Left lobe of liver (tissue), 2 donors: ENCODE data around the gene NPDC1. TPM values are rescaled to one million over a fixed set of nuclear protein-coding genes. Genes with fewer than 3 reads are reported as not detected.

ENCODE experiments used
- ATAC-seq: fragments of 200-7000 bp; cut with Tn5 transposase; one replicate; pipeline ENCODE4 v1.9.1; 2020; ENCODE audit warnings: mild to moderate bottlenecking, moderate library complexity
- DNase-seq: peaks from one replicate; pipeline ENCODE4 v3.0.0-alpha.2; 2020; ENCODE audit warnings: low spot score
- total RNA-seq: library from RNA; stranded (reverse); gene quantifications from one replicate; pipeline ENCODE4 v1.2.1, GENCODE V29; 2021
- donor health status: DM: no; HTN: no; CAD: no; lungs with moderate emphysema.
- donor health status: DM: no; HTN: yes; CAD: no.

NPDC1 gene
- total RNA-seq, 1 donor from 2014 or later: 16.6 TPM

DNA sequence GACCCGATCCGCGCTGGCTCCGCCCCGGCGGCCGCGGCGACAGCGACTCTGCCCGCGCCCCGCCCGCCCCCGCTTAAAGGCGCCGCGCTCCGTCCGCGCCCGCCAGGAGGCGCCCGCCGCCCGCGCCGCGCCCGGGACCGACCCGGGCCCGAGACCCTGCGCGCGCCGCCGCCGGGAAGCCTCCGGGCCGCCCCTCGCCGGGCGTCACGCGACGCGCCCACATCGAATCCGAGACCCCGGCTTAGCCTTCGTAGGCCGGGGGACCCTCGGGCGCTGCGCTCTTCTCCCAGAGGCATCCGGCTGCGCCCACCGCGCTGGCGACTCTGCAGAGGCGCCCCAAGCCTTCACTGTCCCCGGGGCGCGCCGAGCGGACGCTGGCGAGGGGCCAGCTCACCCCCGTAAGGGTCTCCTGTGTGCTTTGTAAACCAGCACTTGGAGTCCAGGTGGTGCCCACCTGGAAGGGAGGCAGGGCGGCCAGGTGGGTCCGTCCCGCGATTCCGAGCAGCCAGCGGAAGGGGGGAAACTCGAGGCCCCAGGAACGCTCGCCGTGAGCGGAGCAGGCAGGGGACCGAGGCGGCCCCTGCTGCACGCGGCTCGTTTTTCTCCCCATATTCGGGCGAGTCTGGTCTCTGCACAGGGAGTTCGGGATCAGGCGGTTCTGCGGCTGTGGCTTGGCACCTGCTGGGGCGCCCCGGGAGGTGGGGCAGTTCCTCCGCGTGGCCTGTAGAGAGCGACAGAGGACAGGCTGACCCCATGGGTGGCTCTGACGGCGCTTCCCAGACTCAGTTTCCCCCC lies 17.5 kb downstream of the NPDC1 start:
- ATAC-seq: peak; percentile 56
- peak; percentile 76 for DNase-seq

- DNase-seq: no peak
- ATAC-seq: peak; percentile 10
These were observed 18.4 kb downstream of the NPDC1 start, which contains the start of gene ABCA2 for GRCh38 chr9:137027369-137028262. TSS of gene ABCA2 (minus strand) at chr9:137028237. CDS start at chr9:137028140, 97 bp downstream.

DNA sequence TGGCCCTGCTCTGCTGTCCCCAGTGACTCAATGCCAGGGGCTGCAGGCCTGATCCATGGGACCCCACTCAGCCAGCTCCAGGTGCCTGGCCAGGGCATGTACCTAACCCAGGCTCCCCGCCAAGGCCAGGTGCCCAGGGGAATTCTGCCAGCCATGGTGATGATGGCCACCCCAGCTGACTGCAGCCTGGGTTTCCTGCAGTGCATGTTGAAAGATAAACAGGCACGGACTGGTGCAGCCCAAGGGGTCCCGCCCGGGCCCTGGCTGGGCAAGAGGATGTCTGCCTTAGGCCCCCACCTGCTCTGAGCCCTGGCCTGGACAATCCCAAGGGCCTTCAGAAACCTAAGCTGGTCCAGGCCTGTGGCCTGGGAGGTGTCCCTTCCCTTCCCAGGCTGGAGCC lies 19.1 kb downstream of the NPDC1 start:
- DNase-seq (peak; percentile 89), ATAC-seq (peak; percentile 21)

- DNase-seq (no peak), ATAC-seq (no peak)
These were observed 19.6 kb downstream of the NPDC1 start for GRCh38 chr9:137026384-137026783.

GRCh38 chr9:137025517-137025966 lies 20.4 kb downstream of the NPDC1 start:
- peak; percentile 47 for ATAC-seq
- DNase-seq: peak; percentile 95

DNA sequence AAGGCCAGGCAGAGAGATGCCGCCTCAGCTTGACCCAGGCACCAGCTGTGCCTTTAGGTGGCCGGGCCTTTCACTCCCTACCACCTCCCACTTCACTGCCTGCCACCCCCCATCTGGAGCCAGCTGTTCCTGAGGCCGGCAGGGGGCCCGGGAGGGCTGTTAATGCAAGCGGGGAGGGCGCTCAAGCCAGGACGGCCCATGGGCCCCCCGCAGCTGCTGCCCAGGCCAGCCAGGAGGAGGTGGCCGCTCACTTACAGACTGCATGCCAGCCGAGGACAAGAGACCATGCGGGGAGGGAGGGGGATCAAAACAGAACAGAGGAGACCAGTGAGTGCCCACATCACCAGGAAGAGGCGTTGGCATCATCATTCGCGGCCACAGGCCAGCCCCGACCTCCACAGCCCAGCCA lies 22.4 kb downstream of the NPDC1 start:
- DNase-seq (no peak), ATAC-seq (no peak)

- DNase-seq (peak; percentile 85), ATAC-seq (peak; percentile 54)
These were observed 22.8 kb downstream of the NPDC1 start for GRCh38 chr9:137023157-137023556.

DNA sequence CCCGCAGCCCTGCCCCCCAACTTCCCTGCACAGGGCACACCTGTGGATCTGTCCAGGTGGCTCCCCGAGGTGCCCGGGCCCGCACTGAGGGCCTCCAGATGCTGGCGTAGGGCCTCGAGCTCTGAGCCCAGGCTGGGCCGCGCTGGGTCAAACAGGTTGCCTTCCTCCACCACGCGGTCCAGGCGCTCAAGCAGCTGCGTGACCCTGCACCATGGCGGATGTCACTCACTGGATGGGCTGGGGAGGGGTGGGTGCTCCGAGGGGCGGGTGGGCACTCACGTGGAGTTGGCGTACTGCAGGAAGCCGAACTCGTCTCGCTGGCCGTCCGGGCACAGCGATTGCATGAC lies 23.3 kb downstream of the NPDC1 start:
- peak; percentile 0 for ATAC-seq
- no peak for DNase-seq

DNA sequence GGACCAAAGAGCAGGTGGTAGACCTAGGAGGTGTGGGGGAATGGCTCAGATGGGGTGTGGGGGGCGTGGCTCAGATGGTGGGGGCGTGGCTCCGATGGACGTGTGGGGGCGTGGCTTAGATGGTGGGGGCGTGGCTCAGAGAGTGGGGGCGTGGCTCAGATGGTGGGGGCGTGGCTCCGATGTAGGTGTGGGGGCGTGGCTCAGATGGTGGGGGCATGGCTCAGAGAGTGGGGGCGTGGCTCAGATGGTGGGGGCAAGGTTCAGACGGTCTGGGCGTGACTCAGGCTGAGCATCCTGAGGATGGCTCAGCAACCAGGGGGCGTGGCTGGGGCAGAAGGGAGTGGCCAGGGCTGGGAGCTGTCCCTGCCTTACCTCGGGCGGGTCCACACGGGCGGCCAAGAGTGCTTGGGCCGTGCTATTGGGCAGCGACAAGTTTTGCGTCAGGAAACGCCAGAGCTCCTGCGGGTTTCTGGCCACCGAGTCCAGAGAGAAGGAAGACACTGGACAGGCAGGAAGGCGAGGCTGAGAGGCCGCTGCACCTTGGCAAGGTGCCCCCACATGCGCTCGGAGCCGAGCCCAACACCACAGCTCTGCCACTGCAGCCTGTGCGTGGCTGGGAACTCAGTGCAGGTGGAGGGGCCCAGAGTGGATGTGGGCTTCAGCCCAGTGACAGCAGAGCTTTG lies 23.9 kb downstream of the NPDC1 start:
- ATAC-seq: peak; percentile 71
- peak; percentile 96 for DNase-seq

DNA sequence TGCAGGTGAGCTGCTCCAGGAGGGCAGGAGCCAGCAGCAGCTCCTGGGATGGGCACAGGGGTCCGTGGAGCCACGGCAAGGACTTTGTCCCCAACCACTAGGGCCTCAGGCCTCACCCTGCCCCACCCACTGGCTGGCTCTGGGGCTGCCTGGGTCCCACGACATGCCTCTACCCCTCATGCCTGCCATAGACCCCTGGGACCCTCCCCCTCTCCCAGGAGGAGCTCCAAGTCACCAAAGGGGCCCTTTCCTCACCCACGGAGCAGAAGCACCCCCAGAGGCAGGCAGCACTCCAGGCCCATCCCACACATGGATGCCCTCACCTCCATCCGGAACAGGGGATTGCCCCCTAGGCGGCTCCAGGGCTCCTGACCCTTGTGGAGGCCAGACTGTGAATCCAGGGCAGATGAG lies 24.4 kb downstream of the NPDC1 start:
- DNase-seq (no peak), ATAC-seq (no peak)

DNA sequence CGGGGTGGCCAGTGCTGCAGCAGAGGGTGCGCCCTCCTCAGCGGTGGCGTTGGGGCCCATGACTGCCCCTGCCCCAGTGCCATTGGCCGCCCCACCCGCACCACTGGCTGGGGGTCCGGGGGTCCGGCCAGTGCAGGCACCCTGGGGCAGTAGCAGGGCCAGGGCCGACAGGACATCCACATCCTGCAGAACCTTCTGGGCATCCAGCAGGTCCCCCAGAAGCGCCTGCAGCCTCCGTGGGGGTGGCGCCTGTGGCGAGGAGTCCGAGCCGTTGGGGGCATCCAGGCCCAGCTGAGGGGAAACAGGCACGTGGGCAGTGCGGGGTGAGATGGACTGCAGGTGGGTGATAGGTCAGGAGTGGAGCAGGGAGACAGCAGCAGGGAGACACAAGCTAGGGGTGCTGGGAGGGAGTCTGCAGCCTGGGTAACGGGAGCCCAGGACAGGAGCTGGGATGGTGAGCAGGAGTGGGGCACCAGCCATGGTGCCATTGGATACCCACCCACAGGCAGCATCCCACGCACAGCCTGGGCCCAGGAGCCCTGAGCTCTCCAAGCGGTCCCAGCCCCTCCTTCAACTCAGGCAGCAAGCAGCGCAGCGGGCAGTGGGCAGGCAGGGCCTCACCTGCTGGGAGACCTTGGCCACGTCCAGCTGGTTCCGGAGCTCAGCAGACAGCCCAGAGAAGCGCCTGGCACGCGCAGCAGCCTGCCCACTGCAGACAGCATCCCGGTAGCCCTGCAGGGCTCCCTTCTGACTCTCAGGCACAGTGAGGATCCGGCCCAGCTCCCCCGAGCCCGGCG lies 25.0 kb downstream of the NPDC1 start:
- DNase-seq: no peak
- ATAC-seq: no peak

DNA sequence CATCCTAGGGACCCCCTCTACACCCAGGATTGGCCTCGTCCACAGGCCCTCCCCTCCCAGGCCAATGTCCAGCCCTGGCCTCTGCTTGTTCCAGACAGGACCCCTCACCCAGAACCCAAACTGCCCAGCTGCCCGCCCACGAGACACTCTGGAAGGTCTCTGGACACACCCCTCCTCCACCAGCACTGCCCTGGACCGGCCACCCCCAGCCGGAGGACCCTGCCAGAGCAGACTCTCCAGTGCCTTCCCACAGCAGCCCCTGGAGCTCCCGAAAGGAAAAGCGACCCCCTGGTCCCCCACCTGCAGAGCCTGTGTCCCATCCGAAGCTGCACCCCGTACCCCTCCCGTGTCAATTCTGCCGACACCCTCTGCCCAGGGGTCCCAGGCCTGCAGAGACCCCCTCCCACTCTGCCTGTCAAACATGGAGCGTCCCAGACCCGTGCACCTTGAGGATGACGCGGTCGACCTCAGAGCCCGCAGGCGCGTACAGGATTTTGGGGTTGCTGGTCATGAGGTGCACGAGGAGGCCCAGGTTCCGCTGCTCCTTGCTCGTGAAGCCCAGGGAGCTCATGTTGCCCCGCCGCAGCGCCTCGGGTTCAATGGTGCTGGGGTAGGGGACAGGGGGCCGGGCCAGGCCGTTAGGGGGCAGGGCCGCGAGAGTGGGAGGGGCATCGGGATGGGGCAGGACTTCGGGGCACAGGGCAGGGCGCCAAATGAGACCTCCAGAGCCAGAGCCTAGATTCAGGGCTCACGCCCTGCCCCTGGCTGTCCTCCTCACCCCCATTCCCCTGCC lies 25.9 kb downstream of the NPDC1 start:
- DNase-seq (no peak), ATAC-seq (no peak)

DNA sequence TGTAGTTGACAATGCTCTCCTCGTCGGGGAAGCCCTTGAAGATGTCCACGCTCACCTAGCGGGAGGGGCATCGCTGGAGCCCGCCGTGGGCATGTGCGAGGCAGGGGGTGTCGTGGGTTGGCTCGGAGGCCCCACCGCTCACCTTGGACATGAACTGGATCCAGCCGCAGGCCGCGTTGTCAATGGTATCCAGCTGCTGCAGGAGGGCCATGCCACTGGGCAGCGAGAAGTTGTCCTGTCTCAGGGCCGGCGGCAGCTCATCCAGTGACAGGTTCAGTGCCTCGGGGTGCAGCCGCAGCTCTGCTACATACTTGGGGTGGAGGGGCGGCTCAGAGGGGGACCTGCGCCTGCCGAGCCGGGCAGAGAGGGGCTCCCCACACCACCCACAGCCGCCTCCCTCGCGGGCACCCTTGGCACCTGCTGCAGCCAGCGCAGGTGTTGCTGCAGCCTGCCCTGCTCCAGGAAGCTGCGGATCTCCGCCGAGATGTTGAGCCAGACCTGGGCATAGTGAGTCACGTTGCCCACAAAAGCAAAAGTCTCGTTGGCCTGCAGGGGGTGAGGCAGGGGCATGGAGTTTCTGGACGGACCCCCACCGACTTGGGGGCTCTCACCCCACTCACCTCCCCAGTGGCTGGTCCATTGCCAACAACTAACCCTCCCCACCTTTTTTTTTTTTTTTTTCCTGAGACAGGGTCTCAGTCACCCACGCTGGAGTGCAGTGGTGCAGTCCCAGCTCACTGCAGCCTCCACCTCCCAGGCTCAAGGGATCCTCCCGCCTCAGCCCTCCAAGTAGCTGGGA lies 27.0 kb downstream of the NPDC1 start:
- ATAC-seq (no peak), DNase-seq (no peak)

GRCh38 chr9:137017791-137018497 lies 28.0 kb downstream of the NPDC1 start:
- no peak for DNase-seq

GRCh38 chr9:137017071-137017470 lies 28.9 kb downstream of the NPDC1 start:
- DNase-seq: no peak
- ATAC-seq: no peak

More at GRCh38 chr9:137017791-137018497, 28.0 kb downstream of the NPDC1 start:
- no peak for ATAC-seq

GRCh38 chr9:137016436-137016835 lies 29.5 kb downstream of the NPDC1 start:
- ATAC-seq (no peak), DNase-seq (no peak)

DNA sequence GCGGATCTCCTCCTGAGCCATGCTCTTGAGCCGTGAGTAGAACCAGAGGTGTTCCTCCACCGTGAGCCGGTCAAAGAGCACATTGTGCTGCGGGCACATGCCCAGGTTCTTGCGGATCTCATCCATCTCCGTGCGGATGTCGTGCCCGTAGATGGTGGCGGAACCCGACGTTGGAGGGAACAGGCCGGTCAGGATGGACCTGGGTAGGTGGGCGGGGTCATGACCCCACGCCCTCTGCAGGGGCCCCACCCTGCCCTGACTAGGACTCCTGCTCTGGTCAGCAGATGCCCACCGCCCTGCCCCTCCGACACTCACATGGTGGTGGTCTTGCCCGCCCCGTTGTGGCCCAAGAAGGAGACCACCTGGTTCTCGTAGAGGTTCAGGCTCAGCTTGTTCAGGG lies 30.0 kb downstream of the NPDC1 start:
- DNase-seq (no peak), ATAC-seq (no peak)

- ATAC-seq (no peak), DNase-seq (no peak)
These were observed 30.4 kb downstream of the NPDC1 start for GRCh38 chr9:137015540-137015930.
